ENCODE data around the gene NBEAL2. TPM values are rescaled to one million over a fixed set of nuclear protein-coding genes. Genes with fewer than 3 reads are reported as not detected.
"Not testable (repeated sequence)": the region's sequence is repeated elsewhere in the genome, so short reads cannot be mapped to it uniquely, and the experiment has no call there.

Gene NBEAL2
- total and polyA plus RNA-seq, 2 of the 8 experiments (the other 6 are each of a cell fraction or from before 2014, with no cell fraction given), result 27.3 to 46.9 TPM

DNA sequence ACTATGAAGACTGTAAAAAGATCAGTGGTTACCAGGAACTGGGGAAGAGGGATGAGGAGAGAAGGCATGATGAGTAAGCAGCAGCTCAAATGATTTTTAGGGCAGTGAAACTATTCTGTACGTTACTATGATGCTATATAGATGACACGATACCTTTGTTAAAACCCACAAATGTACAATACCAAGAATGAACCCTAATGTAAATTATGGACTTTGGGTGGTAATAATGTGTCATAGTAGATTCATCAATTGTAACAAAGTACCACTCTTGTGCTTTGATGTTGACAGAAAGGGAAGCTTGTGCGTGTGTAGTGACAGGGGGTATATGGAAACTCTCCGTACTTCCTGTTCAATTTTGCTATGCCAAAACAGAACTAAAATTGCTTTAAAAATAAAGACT, 51.6 kb downstream of the NBEAL2 start:
- H3K36me3 ChIP-seq (ENCODE audit: control insufficient read depth in 2 of 4, insufficient read depth in 4 of 4, low read length in 3 of 4), result peaks cover 0 to 26% (median 9%) of the 10 kb centered on the region in 4 experiments; a peak in 6 of 8 replicates
- not testable (repeated sequence) for H2BK5ac ChIP-seq (ENCODE audit: low read depth, low read length); H3K79me2 ChIP-seq (ENCODE audit: control insufficient read depth in 1 of 2, insufficient read depth in 2 of 2, low read length in 2 of 2); H3K4ac ChIP-seq (replicated peaks; ENCODE audit: insufficient read length, low read depth, low read length); H3K27me3 ChIP-seq (replicated peaks in 1 of 4; ENCODE audit: control insufficient read depth in 3 of 4, extremely low read depth in 1 of 4, insufficient read depth in 3 of 4, low read length in 3 of 4); H3K4me2 ChIP-seq (ENCODE audit: insufficient read depth in 1 of 2, low read depth in 2 of 2, low read length in 2 of 2); H2BK120ac ChIP-seq (replicated peaks; ENCODE audit: low read depth, low read length); H3K14ac ChIP-seq (ENCODE audit: insufficient read length); H2AK5ac ChIP-seq (ENCODE audit: low read depth, low read length); H4K5ac ChIP-seq (ENCODE audit: insufficient read length, low read depth, low read length); H3K9me3 ChIP-seq (ENCODE audit: insufficient read depth in 2 of 2, low read depth in 1 of 2, low read length in 1 of 2); H3K18ac ChIP-seq (ENCODE audit: extremely low read depth, low read length); H3K56ac ChIP-seq (replicated peaks; ENCODE audit: insufficient read length, low read depth, low read length); H3K4me1 ChIP-seq (replicated peaks in 1 of 4; ENCODE audit: control insufficient read depth in 3 of 4, insufficient read depth in 4 of 4, low read length in 3 of 4); DNase-seq (ENCODE audit: low read depth in 1 of 2, low spot score in 2 of 2); H3K79me1 ChIP-seq (ENCODE audit: low read depth, low read length); H3K4me3 ChIP-seq (ENCODE audit: extremely low read depth in 1 of 4, insufficient read depth in 2 of 4, low read depth in 3 of 4, low read length in 4 of 4); H4K20me1 ChIP-seq (replicated peaks in 1 of 2; ENCODE audit: control insufficient read depth in 1 of 2, insufficient read depth in 2 of 2, low read length in 2 of 2); H4K91ac ChIP-seq (replicated peaks; ENCODE audit: insufficient read length, low read length); H3K23ac ChIP-seq (ENCODE audit: insufficient read length); H2AFZ ChIP-seq (ENCODE audit: low read length); H2BK12ac ChIP-seq (ENCODE audit: low read depth, low read length); H2BK15ac ChIP-seq (ENCODE audit: low read length); H2BK20ac ChIP-seq (ENCODE audit: low read length); H4K8ac ChIP-seq (ENCODE audit: extremely low read depth, insufficient read depth, low read length); FAIRE-seq; H3K23me2 ChIP-seq (ENCODE audit: low read depth, low read length); H3K27ac ChIP-seq (ENCODE audit: low read depth, low read length); H3K9ac ChIP-seq (replicated peaks in 1 of 4; ENCODE audit: extremely low read depth in 1 of 4, low read depth in 3 of 4, low read length in 3 of 4)
- CTCF ChIA-PET (ENCODE audit: partially characterized antibody), result interaction anchor here (0.6 to 2.6 kb wide), 3 partner anchors 10 to 293 kb away, joined by 3 to 8 read pairs (median 3); no protein-coding TSS in a partner anchor
- POLR2A ChIA-PET (ENCODE audit: partially characterized antibody), result interaction anchor here (0.6 kb wide), 1 partner anchor 44 kb away, joined by 3 read pairs; no protein-coding TSS in a partner anchor
- 86% methylated on average over 4 of the region's 4 CpGs; no CpG with 5 or more reads in 1 of the 2 experiments for WGBS, 2 experiments (ENCODE audit: extremely low coverage in 1 of 2, insufficient coverage in 1 of 2, insufficient read length in 1 of 2, insufficient replicate concordance in 2 of 2, low coverage in 1 of 2, low lambda C conversion rate in 2 of 2, missing lambda C conversion rate in 1 of 2)
